HEK293T (cell line): ENCODE results near the gene KMT2A.

Experiments
- ELF4 ChIP-seq: fragments of 450-650 bp; IDR thresholded peaks from 2 replicates; pipeline ENCODE4 v1.6.1; 2017; ENCODE audit warnings: antibody characterized with exemption
- FOXA1 ChIP-seq: fragments of 450-650 bp; IDR thresholded peaks from 2 replicates; pipeline ENCODE4 v1.6.1; 2016; ENCODE audit warnings: mild to moderate bottlenecking
- FOXK2 ChIP-seq: fragments of 450-650 bp; IDR thresholded peaks from 2 replicates; pipeline ENCODE4 v1.6.1; 2016; ENCODE audit warnings: mild to moderate bottlenecking
- FOXM1 ChIP-seq: fragments of 450-650 bp; IDR thresholded peaks from 2 replicates; pipeline ENCODE4 v1.6.1; 2017; ENCODE audit warnings: mild to moderate bottlenecking, borderline replicate concordance
- HDGF ChIP-seq: fragments of 450-650 bp; IDR thresholded peaks from 2 replicates; pipeline ENCODE4 v1.6.1; 2017; ENCODE audit warnings: antibody characterized with exemption, borderline replicate concordance
- L3MBTL2 ChIP-seq: fragments of 450-650 bp; conservative IDR thresholded peaks from 2 replicates; pipeline ENCODE4 v1.6.1; 2016; ENCODE audit warnings: mild to moderate bottlenecking
- SP1 ChIP-seq: fragments of 450-650 bp; IDR thresholded peaks from 2 replicates; pipeline ENCODE4 v1.6.1; 2017
- SUZ12 ChIP-seq: fragments of 450-650 bp; IDR thresholded peaks from 2 replicates; pipeline ENCODE4 v1.6.1; 2016; ENCODE audit warnings: mild to moderate bottlenecking

DNA sequence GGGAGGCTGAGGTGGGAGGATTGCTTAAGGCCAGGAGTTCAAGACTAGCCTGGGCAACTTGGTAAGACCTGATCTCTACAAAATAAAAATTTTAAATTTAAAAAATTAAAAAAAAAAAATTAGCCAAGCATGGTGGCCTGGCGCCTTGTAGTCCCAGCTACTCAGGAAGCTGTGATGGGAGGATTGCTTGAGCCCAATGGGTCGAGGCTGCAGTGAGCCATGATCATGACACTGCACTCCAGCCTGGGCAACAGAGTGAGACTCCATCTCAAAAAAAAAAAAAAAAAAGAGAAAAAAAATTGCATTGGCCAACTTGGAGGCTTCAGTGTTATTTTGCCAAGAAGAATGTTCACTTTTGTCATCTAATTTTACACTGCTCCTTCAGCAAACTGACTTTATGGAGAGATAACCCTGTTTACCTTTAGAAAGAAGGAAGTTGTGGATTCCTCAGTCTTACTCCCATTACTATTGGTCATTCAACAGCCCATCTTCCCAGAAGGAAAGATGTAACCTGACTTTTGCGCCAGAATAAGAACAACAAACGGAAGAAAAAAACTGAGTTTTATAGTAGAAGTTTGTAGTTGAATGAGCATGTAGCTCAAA lies 13.1 kb downstream of the KMT2A start:
- TF ChIP-seq SUZ12 (no peak), FOXM1 (no peak), SP1 (no peak), HDGF (no peak), L3MBTL2 (no peak), FOXK2 (no peak), ELF4 (no peak), FOXA1 (no peak)
